Bronchial epithelial cell (primary cell): ENCODE measurements around the gene TFDP1. TPM values are rescaled to one million over a fixed set of nuclear protein-coding genes. Genes with fewer than 3 reads are reported as not detected.
A peak's percentile ranks its signal among the peaks of the same experiment; 100 is the strongest.

Experiments used
- DNase-seq: peaks from one replicate; pipeline ENCODE4 v3.0.0-alpha.2; 2010; ENCODE audit warnings: low read depth
- FAIRE-seq: peaks from 2 replicates; lab custom pipeline; 2011; peaks lifted over from hg19 to GRCh38; lab: Jason Lieb, UNC
- H3K27me3 ChIP-seq: 2 replicates; pipeline ENCODE4 v1.5.1; 2011; ENCODE audit warnings: low read length; ENCODE audit not compliant: control insufficient read depth, insufficient read depth
- H3K36me3 ChIP-seq: 2 replicates; pipeline ENCODE4 v1.5.1; 2011; ENCODE audit warnings: low read length; ENCODE audit not compliant: control insufficient read depth, insufficient read depth
- H3K4me3 ChIP-seq: 2 replicates; pipeline ENCODE4 v1.5.1; 2011; ENCODE audit warnings: mild to moderate bottlenecking, low read depth, low read length, control low read depth
- total RNA-seq: library from RNA; depleted of rRNA; stranded (reverse); fragments of >200 nt; gene quantifications from 2 replicates; pipeline ENCODE4 v1.2.1, GENCODE V29; 2014
- TF ChIP-seq, protein P1 (sequence below): IDR thresholded peaks from 2 replicates; pipeline ENCODE4 v1.5.1; 2011; ENCODE audit warnings: mild to moderate bottlenecking, moderate library complexity, low read length, control low read depth, inconsistent platforms; ENCODE audit not compliant: insufficient read depth, severe bottlenecking

TFDP1 gene
- total RNA-seq, 1 donor from 2014 or later = 32.6 TPM

DNA sequence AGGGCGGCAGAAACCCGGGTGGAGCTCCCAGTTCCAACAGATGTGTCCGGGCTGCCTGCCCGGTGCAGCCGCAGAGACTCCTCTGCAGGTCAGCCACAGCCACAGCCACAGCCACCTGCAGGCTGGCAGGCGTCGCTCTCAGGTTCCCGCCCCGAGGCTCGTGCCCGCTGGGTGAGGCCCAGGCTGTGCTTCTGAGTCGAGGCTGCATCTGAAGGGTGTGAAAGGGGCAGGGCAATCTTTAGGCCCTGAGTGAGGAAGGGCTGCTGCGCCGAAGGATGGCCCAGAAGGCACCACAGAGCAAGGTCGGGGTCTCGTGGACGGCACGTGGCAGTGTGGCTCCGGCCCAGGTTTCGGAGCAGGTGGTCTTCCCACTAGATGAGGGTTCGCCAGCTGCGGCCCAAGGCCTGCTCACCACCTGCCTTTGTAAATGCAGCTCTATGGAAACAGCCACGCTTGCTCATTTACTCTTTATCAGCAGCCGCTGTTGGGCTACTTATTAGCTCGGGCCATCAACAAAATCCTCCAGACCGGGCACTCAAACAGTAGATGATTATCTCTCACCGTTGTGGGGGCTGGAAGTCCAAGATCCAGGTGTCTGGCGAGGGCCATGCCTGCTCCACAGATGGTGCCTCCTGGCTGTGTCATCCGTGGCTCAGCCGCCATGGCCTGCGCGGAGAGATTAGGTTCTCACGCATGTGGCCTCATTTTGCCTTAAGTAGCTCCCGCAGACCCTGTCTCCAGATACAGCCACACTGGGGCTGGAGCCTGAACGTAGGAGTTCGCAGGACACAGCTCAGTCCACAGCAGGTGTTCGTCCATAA lies 40.3 kb upstream of the TFDP1 start:
- peaks cover 24% of the 10 kb centered on the region for H3K36me3 ChIP-seq
- no peaks in the 10 kb centered on the region for H3K27me3 ChIP-seq
- FAIRE-seq (peak; percentile 28), DNase-seq (no peak)
- H3K4me3 ChIP-seq = no peak overlapping the region
- TF ChIP-seq, protein P1, sequence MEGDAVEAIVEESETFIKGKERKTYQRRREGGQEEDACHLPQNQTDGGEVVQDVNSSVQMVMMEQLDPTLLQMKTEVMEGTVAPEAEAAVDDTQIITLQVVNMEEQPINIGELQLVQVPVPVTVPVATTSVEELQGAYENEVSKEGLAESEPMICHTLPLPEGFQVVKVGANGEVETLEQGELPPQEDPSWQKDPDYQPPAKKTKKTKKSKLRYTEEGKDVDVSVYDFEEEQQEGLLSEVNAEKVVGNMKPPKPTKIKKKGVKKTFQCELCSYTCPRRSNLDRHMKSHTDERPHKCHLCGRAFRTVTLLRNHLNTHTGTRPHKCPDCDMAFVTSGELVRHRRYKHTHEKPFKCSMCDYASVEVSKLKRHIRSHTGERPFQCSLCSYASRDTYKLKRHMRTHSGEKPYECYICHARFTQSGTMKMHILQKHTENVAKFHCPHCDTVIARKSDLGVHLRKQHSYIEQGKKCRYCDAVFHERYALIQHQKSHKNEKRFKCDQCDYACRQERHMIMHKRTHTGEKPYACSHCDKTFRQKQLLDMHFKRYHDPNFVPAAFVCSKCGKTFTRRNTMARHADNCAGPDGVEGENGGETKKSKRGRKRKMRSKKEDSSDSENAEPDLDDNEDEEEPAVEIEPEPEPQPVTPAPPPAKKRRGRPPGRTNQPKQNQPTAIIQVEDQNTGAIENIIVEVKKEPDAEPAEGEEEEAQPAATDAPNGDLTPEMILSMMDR = no peak

- Histone ChIP-seq H3K27me3 (no peaks in the 10 kb centered on the region), H3K36me3 (peaks cover 24% of the 10 kb centered on the region), H3K4me3 (no peak overlapping the region)
- TF ChIP-seq, protein P1 = no peak
- no peak for DNase-seq
- FAIRE-seq = no peak
Measured at GRCh38 chr13:113544896-113545295, 39.7 kb upstream of the TFDP1 start.

- DNase-seq (no peak), FAIRE-seq (no peak)
- TF ChIP-seq, protein P1 = no peak
- Histone ChIP-seq H3K36me3 (peaks cover 25% of the 10 kb centered on the region), H3K27me3 (no peaks in the 10 kb centered on the region), H3K4me3 (no peak overlapping the region)
Measured at GRCh38 chr13:113545455-113545930, 39.1 kb upstream of the TFDP1 start.

GRCh38 chr13:113545931-113546516 lies 38.5 kb upstream of the TFDP1 start:
- H3K36me3 ChIP-seq = peaks cover 24% of the 10 kb centered on the region
- no peak for FAIRE-seq
- H3K4me3 ChIP-seq = no peak overlapping the region
- no peak for DNase-seq
- H3K27me3 ChIP-seq = no peaks in the 10 kb centered on the region
- TF ChIP-seq, protein P1 = no peak

DNA sequence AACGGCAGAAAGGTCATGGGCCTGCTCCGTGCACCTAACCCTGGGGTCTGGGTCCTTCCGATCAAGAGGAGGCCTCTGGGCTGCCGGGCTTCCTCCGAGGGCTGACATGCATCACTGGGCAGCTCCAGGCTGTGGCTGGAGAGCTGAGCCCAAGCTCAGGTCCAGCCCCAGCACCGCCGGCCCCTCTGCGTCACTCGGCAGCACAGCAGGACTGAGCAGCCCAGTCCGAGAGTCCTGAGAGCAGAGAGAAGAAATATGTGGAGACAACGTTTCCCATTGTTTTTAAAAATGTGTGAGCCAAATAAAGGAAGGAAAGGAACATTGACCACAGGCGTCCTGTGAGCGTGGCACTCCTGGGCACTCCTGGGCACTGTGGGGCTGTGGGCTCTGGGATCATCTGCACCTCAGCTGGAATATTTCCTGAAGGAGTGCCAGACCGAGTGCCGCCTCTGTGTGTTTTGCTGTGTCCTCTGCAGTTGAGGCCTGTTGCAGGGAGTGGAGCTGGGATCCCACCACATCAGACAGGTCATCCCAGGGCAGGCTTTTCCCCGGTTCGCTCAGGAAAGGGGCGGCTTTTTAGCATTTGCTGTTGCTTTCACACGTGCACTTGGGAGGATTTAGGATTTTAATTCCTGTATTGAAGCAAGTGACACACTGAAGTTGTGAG lies 37.8 kb upstream of the TFDP1 start:
- H3K27me3 ChIP-seq = no peaks in the 10 kb centered on the region
- peaks cover 28% of the 10 kb centered on the region for H3K36me3 ChIP-seq
- TF ChIP-seq, protein P1 = no peak
- FAIRE-seq = no peak
- H3K4me3 ChIP-seq = no peak overlapping the region
- no peak for DNase-seq
